GM12878 (cell line): ENCODE results near the gene WTIP. TPM values are rescaled to one million over a fixed set of nuclear protein-coding genes. Genes with fewer than 3 reads are reported as not detected.

Experiments
- ATAC-seq: fragments of 200-7000 bp; cut with Tn5 transposase; 3 replicates; pipeline ENCODE4 v1.9.1; 2020; ENCODE audit warnings: mild to moderate bottlenecking, moderate library complexity
- BruUV-seq: library from RNA; stranded (reverse); fragments of 400-500 nt; replicated peaks from 2 replicates; lab custom pipeline; 2021; lab: Mats Ljungman, UMichigan
- CTCF ChIA-PET: fragments of 300-600 bp; sonication (Branson Sonifier 250); formaldehyde crosslinking; extraction: SDS; loops from one replicate; lab custom pipeline; 2021; ENCODE audit warnings: inconsistent platforms; lab: Yijun Ruan, JAX
- POLR2A ChIA-PET: fragments of 350-600 bp; formaldehyde crosslinking; extraction: SDS; loops from one replicate; lab custom pipeline; 2021; ENCODE audit warnings: inconsistent platforms; lab: Charles Lee
- RAD21 ChIA-PET: fragments of 300-600 bp; sonication (Branson Sonifier 250); formaldehyde crosslinking; loops from one replicate; lab custom pipeline; 2023; ENCODE audit warnings: antibody characterized with exemption; ENCODE audit not compliant: unreplicated experiment; lab: Charles Lee
- SMC1A ChIA-PET: fragments of 300-600 bp; sonication (Branson Sonifier 250); formaldehyde crosslinking; loops from one replicate; lab custom pipeline; 2023; ENCODE audit not compliant: unreplicated experiment, uncharacterized antibody; lab: Charles Lee
- DNase-seq: peaks from one replicate; pipeline ENCODE4 v3.0.0-alpha.2; 2011; ENCODE audit warnings: low read depth, low spot score
- FAIRE-seq: peaks from 3 replicates; lab custom pipeline; 2011; peaks lifted over from hg19 to GRCh38; lab: Jason Lieb, UNC
- H2AFZ ChIP-seq: 2 replicates; pipeline ENCODE4 v1.6.0; 2011; ENCODE audit warnings: low read depth, low read length, control low read depth; ENCODE audit not compliant: control insufficient read depth
- H3K27ac ChIP-seq: 2 replicates; pipeline ENCODE4 v1.5.1; 2011; ENCODE audit warnings: control low read depth; ENCODE audit not compliant: control insufficient read depth, insufficient read depth
- H3K27me3 ChIP-seq, 2 experiments: replicated peaks in 1 of 2; 2 replicates each; pipeline versions ENCODE4 v1.6.0 to v1.6.1; 2011; ENCODE audit warnings: low read length in 1 of 2; ENCODE audit not compliant: control insufficient read depth in 2 of 2, insufficient read depth in 2 of 2
- H3K36me3 ChIP-seq, 2 experiments: 2 replicates each; pipeline ENCODE4 v1.5.1; 2011; ENCODE audit warnings: low read length in 1 of 2; ENCODE audit not compliant: control insufficient read depth in 2 of 2, insufficient read depth in 2 of 2
- H3K4me1 ChIP-seq: 2 replicates; pipeline ENCODE4 v1.6.1; 2011; ENCODE audit warnings: mild to moderate bottlenecking, low read length, moderate library complexity, mixed read lengths; ENCODE audit not compliant: control insufficient read depth, insufficient read depth
- H3K4me2 ChIP-seq: 2 replicates; pipeline ENCODE4 v1.6.0; 2011; ENCODE audit warnings: control low read depth; ENCODE audit not compliant: control insufficient read depth, insufficient read depth
- H3K4me3 ChIP-seq: fragments of 200-600 bp; sonication (generic); 2 replicates; pipeline ENCODE4 v1.5.1; 2016
- H3K79me2 ChIP-seq: 2 replicates; pipeline ENCODE4 v1.6.0; 2011; ENCODE audit warnings: low read length; ENCODE audit not compliant: control insufficient read depth, insufficient read depth
- H3K9ac ChIP-seq: 2 replicates; pipeline ENCODE4 v1.8.0; 2011; ENCODE audit warnings: low read length, control low read depth, mixed read lengths; ENCODE audit not compliant: control insufficient read depth, insufficient read depth
- H3K9me3 ChIP-seq: replicated peaks from 3 replicates; pipeline ENCODE4 v1.5.1; 2011; ENCODE audit warnings: mild to moderate bottlenecking, low read length; ENCODE audit not compliant: control insufficient read depth, insufficient read depth
- H4K20me1 ChIP-seq: 2 replicates; pipeline ENCODE4 v1.6.0; 2011; ENCODE audit not compliant: control insufficient read depth, insufficient read depth
- ASH2L ChIP-seq: fragments of 300-600, 200-600 bp; sonication (generic); IDR thresholded peaks from 2 replicates; pipeline ENCODE4 v1.6.1; 2017; ENCODE audit warnings: low read depth, mild to moderate bottlenecking, borderline replicate concordance
- CEBPB ChIP-seq, 2 experiments: fragments of 150-350 bp in 1 of 2; IDR thresholded peaks; 2 replicates each; pipeline ENCODE4 v1.6.1; 2012 to 2014; ENCODE audit warnings: low read depth in 2 of 2, low read length in 2 of 2, borderline replicate concordance in 1 of 2, inconsistent platforms in 1 of 2
- CHD1 ChIP-seq: IDR thresholded peaks from 2 replicates; pipeline ENCODE4 v1.6.1; 2012; ENCODE audit warnings: low read depth, low read length, improper control_type of control experiment
- CREM ChIP-seq: IDR thresholded peaks from 2 replicates; pipeline ENCODE4 v1.6.1; 2014; ENCODE audit warnings: antibody characterized with exemption, low read depth
- EZH2 ChIP-seq: IDR thresholded peaks from 2 replicates; pipeline ENCODE4 v1.6.1; 2012; ENCODE audit warnings: low read depth, mild to moderate bottlenecking, control low read depth, inconsistent platforms, low read length, borderline replicate concordance; ENCODE audit not compliant: control insufficient read depth
- FOXM1 ChIP-seq: IDR thresholded peaks from 2 replicates; pipeline ENCODE4 v1.6.1; 2012; ENCODE audit warnings: low read depth, mild to moderate bottlenecking, inconsistent platforms, low read length, moderate library complexity
- GABPA ChIP-seq: IDR thresholded peaks from 2 replicates; pipeline ENCODE4 v1.6.1; 2014; ENCODE audit warnings: antibody characterized with exemption, low read depth, mild to moderate bottlenecking, inconsistent platforms
- ZZZ3 ChIP-seq: IDR thresholded peaks from 2 replicates; pipeline ENCODE4 v1.6.1; 2011; ENCODE audit warnings: low read depth; ENCODE audit not compliant: control insufficient read depth, insufficient read length
- WGBS: methylation state at CpG from one replicate; pipeline ENCODE4 v1.1.6; 2016; ENCODE audit warnings: low lambda C conversion rate; ENCODE audit not compliant: insufficient replicate concordance, insufficient coverage; ENCODE audit errors: missing lambda C conversion rate; 5-methylcytosine and 5-hydroxymethylcytosine counted together
- in situ Hi-C: fragments of 300-500 bp; cut with MboI; formaldehyde crosslinking; loops from 9 replicates; pipeline ENCODE4 v1.14.3; 2018; ENCODE audit warnings: mixed read lengths
- intact Hi-C: fragments of 100-400 bp; cut with micrococcal nuclease; formaldehyde crosslinking; loops from one replicate; pipeline ENCODE4 v1.14.2; 2022; ENCODE audit not compliant: unreplicated experiment
- polyA plus RNA-seq, 11 experiments: library from polyadenylated mRNA; depleted of rRNA in 4 of 11; unstranded in 6 of 11; stranded (reverse) in 5 of 11; fragments of >200 nt; fragmentation: Nextera tagmentation in 4 of 11; fragmentation: Illumina TruSeq in 1 of 11; extraction: Ambion mirVana in 4 of 11; extraction: Trizol in 1 of 11; gene quantifications; 1 replicate in 1 of 11; 2 replicates in 10 of 11; pipeline versions ENCODE4 v1.2.1 to v1.2.3, GENCODE V29; 2011 to 2016; ENCODE audit warnings: inconsistent platforms in 2 of 11, missing spikeins in 2 of 11, low read depth in 1 of 11
- total RNA-seq, 4 experiments: library from RNA; depleted of rRNA in 3 of 4; stranded (reverse); fragments of >200 nt in 3 of 4; fragmentation: Illumina TruSeq in 1 of 4; extraction: Trizol in 1 of 4; gene quantifications; 2 replicates each; pipeline versions ENCODE4 v1.2.1 to v1.2.3, GENCODE V29; 2013 to 2021
- TF ChIP-seq, protein P1 (sequence below), 3 experiments: IDR thresholded peaks in 2 of 3; conservative IDR thresholded peaks in 1 of 3; 2 replicates each; pipeline ENCODE4 v1.5.1; 2011; ENCODE audit warnings: low read depth in 3 of 3, low read length in 3 of 3, mild to moderate bottlenecking in 3 of 3, control low read depth in 2 of 3, moderate library complexity in 2 of 3, inconsistent platforms in 1 of 3, mixed read lengths in 1 of 3; ENCODE audit not compliant: control insufficient read depth in 2 of 3, insufficient read depth in 1 of 3; ENCODE audit errors: extremely low read depth in 1 of 3
- TF ChIP-seq, protein P2 (sequence below): IDR thresholded peaks from 2 replicates; pipeline ENCODE4 v1.6.1; 2011; ENCODE audit warnings: mild to moderate bottlenecking, low read depth, low read length, moderate library complexity; ENCODE audit not compliant: insufficient replicate concordance

The WTIP gene
- total and polyA plus RNA-seq, 10 of the 15 experiments (the other 5 are each of a cell fraction or from before 2014, with no cell fraction given): 0.06 to 0.77 (median 0.17) TPM; not detected in 2

DNA sequence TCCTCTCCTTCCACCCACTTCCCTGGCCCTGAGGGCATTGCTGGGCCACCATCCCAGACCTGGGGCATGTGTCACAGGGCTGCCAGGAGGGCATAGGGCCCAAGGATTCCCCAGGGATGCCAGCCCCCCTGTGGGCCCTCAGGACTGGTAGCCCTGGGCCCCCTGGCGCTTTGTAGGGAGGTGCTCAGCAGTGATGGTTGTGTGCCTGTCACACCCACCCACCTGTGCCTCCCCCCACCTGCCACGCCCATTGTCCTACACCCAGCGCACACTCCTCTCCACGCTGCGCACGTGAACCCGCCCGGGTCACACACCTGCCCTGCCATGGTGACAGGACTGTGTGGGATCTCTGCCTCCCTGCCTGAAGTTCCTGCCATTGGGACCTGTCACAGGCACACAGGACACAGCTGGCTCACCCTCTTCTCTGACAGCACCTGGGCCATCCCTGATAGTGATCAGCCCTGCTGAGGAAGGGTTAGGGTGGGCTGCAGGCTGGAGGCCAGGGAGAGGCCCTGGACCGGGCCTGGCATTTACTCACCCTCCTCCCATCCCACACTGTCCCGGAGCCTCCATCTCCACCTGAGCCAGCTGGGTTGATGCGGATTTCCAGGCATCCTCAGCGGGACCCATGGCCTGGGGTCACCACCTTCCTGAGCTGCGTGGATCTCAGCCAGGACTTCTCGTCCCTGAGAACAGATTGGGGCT, 23.9 kb downstream of the WTIP start:
- BruUV-seq: no TSS peak
- 43% methylated on average over 12 of the region's 14 CpGs for WGBS
- SMC1A ChIA-PET: no interaction called here
- no peak for DNase-seq
- intact Hi-C loops (no loop called here), in situ Hi-C loops (no loop called here)
- Histone ChIP-seq H3K4me1 (no peaks in the 10 kb centered on the region), H3K27me3 (no peaks in the 10 kb centered on the region), H4K20me1 (no peaks in the 10 kb centered on the region), H3K9me3 (no peaks in the 10 kb centered on the region; the same call in 2 of the 3 replicates), H3K4me2 (no peak overlapping the region), H3K27ac (no peak overlapping the region), H3K9ac (no peak overlapping the region), H3K4me3 (no peak overlapping the region), H3K79me2 (no peaks in the 10 kb centered on the region), H3K36me3 (no peaks in the 10 kb centered on the region), H2AFZ (no peak overlapping the region)
- CTCF ChIA-PET: no interaction called here
- RAD21 ChIA-PET: no interaction called here
- FAIRE-seq: no peak
- TF ChIP-seq, protein P1, sequence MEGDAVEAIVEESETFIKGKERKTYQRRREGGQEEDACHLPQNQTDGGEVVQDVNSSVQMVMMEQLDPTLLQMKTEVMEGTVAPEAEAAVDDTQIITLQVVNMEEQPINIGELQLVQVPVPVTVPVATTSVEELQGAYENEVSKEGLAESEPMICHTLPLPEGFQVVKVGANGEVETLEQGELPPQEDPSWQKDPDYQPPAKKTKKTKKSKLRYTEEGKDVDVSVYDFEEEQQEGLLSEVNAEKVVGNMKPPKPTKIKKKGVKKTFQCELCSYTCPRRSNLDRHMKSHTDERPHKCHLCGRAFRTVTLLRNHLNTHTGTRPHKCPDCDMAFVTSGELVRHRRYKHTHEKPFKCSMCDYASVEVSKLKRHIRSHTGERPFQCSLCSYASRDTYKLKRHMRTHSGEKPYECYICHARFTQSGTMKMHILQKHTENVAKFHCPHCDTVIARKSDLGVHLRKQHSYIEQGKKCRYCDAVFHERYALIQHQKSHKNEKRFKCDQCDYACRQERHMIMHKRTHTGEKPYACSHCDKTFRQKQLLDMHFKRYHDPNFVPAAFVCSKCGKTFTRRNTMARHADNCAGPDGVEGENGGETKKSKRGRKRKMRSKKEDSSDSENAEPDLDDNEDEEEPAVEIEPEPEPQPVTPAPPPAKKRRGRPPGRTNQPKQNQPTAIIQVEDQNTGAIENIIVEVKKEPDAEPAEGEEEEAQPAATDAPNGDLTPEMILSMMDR (IDR thresholded peaks at IDR 0.05 in 2 of 3, conservative IDR thresholded peaks at IDR 0.05 in 1 of 3; ENCODE audit: control insufficient read depth in 2 of 3, extremely low read depth in 1 of 3, insufficient read depth in 1 of 3, low read depth in 3 of 3, low read length in 3 of 3): no peak
- TF ChIP-seq CEBPB (IDR thresholded peaks at IDR 0.05; ENCODE audit: borderline replicate concordance in 1 of 2, low read depth in 2 of 2, low read length in 2 of 2) (no peak), ASH2L (no peak)
- POLR2A ChIA-PET: no interaction called here
- ATAC-seq: no peak

DNA sequence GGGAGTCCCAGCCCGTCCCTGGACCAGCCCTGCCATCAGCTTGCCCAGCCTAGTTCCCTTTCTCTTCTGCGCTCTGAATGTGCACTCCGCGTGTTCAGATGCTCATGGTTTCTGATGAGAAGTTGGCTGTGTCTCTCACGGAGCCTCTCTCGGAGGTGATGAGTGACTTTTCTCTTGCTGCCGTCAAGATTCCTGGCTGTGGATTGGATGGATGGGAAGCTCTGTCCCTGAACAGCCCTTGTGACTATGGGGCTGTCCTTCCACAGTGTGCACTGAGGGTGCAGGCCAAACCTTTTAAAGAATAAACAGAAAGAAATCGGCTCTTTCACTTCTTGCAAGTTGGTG, 24.4 kb downstream of the WTIP start:
- BruUV-seq: no TSS peak
- no peaks in the 10 kb centered on the region for H3K79me2 ChIP-seq
- no peak overlapping the region for H3K4me2 ChIP-seq
- no peak overlapping the region for H3K27ac ChIP-seq
- H3K9me3 ChIP-seq: no peaks in the 10 kb centered on the region; the same call in 2 of the 3 replicates
- no peak for FAIRE-seq
- CTCF ChIA-PET: no interaction called here
- intact Hi-C loops (no loop called here), in situ Hi-C loops (no loop called here)
- 57% methylated on average over 8 of the region's 8 CpGs for WGBS
- RAD21 ChIA-PET: no interaction called here
- SMC1A ChIA-PET: no interaction called here
- H4K20me1 ChIP-seq: no peaks in the 10 kb centered on the region
- H3K36me3 ChIP-seq: no peaks in the 10 kb centered on the region
- no peak overlapping the region for H3K4me3 ChIP-seq
- no peak overlapping the region for H3K9ac ChIP-seq
- no peak overlapping the region for H2AFZ ChIP-seq
- no peaks in the 10 kb centered on the region for H3K27me3 ChIP-seq
- ATAC-seq: no peak
- no peaks in the 10 kb centered on the region for H3K4me1 ChIP-seq
- POLR2A ChIA-PET: no interaction called here
- DNase-seq: no peak
- TF ChIP-seq FOXM1 (no peak), EZH2 (no peak), ZZZ3 (no peak), CHD1 (no peak), ASH2L (no peak), CREM (no peak), GABPA (no peak)
- TF ChIP-seq, protein P2, sequence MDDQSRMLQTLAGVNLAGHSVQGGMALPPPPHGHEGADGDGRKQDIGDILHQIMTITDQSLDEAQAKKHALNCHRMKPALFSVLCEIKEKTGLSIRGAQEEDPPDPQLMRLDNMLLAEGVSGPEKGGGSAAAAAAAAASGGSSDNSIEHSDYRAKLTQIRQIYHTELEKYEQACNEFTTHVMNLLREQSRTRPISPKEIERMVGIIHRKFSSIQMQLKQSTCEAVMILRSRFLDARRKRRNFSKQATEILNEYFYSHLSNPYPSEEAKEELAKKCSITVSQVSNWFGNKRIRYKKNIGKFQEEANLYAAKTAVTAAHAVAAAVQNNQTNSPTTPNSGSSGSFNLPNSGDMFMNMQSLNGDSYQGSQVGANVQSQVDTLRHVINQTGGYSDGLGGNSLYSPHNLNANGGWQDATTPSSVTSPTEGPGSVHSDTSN: no peak
